CD14-positive monocyte (primary cell): ENCODE data around the gene PSAPL1. TPM values are rescaled to one million over a fixed set of nuclear protein-coding genes. Genes with fewer than 3 reads are reported as not detected.

Source experiments
- DNase-seq, 3 donors: peaks; one replicate each; pipeline ENCODE4 v3.0.0-alpha.2; 2011 to 2022
- H2AFZ ChIP-seq: 2 replicates; pipeline ENCODE4 v1.6.0; 2012; ENCODE audit warnings: mild to moderate bottlenecking, low read depth, low read length, inconsistent platforms; ENCODE audit not compliant: insufficient read depth, poor library complexity, severe bottlenecking
- H3K27ac ChIP-seq, 2 donors: 1 replicate in 1 of 2; 2 replicates in 1 of 2; pipeline ENCODE4 v1.5.1; 2012 to 2013; ENCODE audit warnings: low read length in 2 of 2, control low read depth in 1 of 2, inconsistent platforms in 1 of 2, low read depth in 1 of 2, mild to moderate bottlenecking in 1 of 2
- H3K27me3 ChIP-seq, 2 donors: one replicate each; pipeline versions ENCODE4 v1.6.0 to v1.6.1; 2011 to 2013; ENCODE audit warnings: low read length in 2 of 2; ENCODE audit not compliant: control insufficient read depth in 2 of 2, insufficient read depth in 2 of 2
- H3K36me3 ChIP-seq, 2 donors: replicated peaks in 1 of 2; 1 replicate in 1 of 2; 2 replicates in 1 of 2; pipeline versions ENCODE4 v1.5.1 to v1.6.1; 2012 to 2013; ENCODE audit warnings: low read length in 2 of 2, control low read depth in 1 of 2, inconsistent platforms in 1 of 2, mild to moderate bottlenecking in 1 of 2; ENCODE audit not compliant: insufficient read depth in 2 of 2, control insufficient read depth in 1 of 2
- H3K4me1 ChIP-seq, 2 donors: 1 replicate in 1 of 2; 2 replicates in 1 of 2; pipeline versions ENCODE4 v1.5.1 to v1.6.1; 2012 to 2013; ENCODE audit warnings: low read length in 2 of 2, control low read depth in 1 of 2, inconsistent platforms in 1 of 2, mild to moderate bottlenecking in 1 of 2, moderate library complexity in 1 of 2; ENCODE audit not compliant: insufficient read depth in 2 of 2, control insufficient read depth in 1 of 2
- H3K4me2 ChIP-seq: replicated peaks from 2 replicates; pipeline ENCODE3; 2012; ENCODE audit warnings: low read length, moderate library complexity, mild to moderate bottlenecking; ENCODE audit not compliant: poor library complexity, severe bottlenecking; ENCODE audit errors: extremely low read depth
- H3K4me3 ChIP-seq, 3 experiments: fragments of 200-600 bp in 1 of 3; sonication (generic) in 1 of 3; replicated peaks in 1 of 3; 1 replicate in 2 of 3; 2 replicates in 1 of 3; pipeline ENCODE4 v1.5.1; 2011 to 2013; ENCODE audit warnings: low read length in 3 of 3, mild to moderate bottlenecking in 3 of 3, control low read depth in 2 of 3, low read depth in 2 of 3, inconsistent platforms in 1 of 3, moderate library complexity in 1 of 3
- H3K79me2 ChIP-seq: 2 replicates; pipeline ENCODE4 v1.6.0; 2012; ENCODE audit warnings: mild to moderate bottlenecking, control low read depth, inconsistent platforms, low read length, moderate library complexity; ENCODE audit not compliant: insufficient read depth
- H3K9ac ChIP-seq: 2 replicates; pipeline ENCODE4 v1.6.0; 2017; ENCODE audit warnings: low read length, mild to moderate bottlenecking; ENCODE audit not compliant: insufficient read depth, poor library complexity, severe bottlenecking
- H3K9me3 ChIP-seq, 2 donors: replicated peaks in 1 of 2; 1 replicate in 1 of 2; 2 replicates in 1 of 2; pipeline versions ENCODE4 v1.5.1 to v1.6.1; 2012 to 2013; ENCODE audit warnings: low read length in 2 of 2, control low read depth in 1 of 2; ENCODE audit not compliant: control insufficient read depth in 1 of 2, insufficient read depth in 1 of 2
- H4K20me1 ChIP-seq: 2 replicates; pipeline ENCODE4 v1.6.0; 2012; ENCODE audit warnings: mild to moderate bottlenecking, low read length, control low read depth, moderate library complexity; ENCODE audit not compliant: insufficient read depth
- H3K27ac Mint-ChIP-seq, 7 donors: one replicate each; pipeline ENCODE4 v1.8.0; 2020; ENCODE audit warnings: mild to moderate bottlenecking in 7 of 7, mixed read lengths in 7 of 7, moderate library complexity in 6 of 7, inconsistent platforms in 2 of 7
- H3K27me3 Mint-ChIP-seq, 3 donors: one replicate each; pipeline ENCODE4 v1.8.0; 2021 to 2022; ENCODE audit warnings: low read depth in 3 of 3, mild to moderate bottlenecking in 3 of 3, mixed read lengths in 3 of 3, moderate library complexity in 3 of 3, inconsistent platforms in 1 of 3
- H3K36me3 Mint-ChIP-seq, 2 donors: one replicate each; pipeline ENCODE4 v1.8.0; 2020; ENCODE audit warnings: mixed read lengths in 2 of 2, inconsistent platforms in 1 of 2, mild to moderate bottlenecking in 1 of 2
- H3K4me1 Mint-ChIP-seq: one replicate; pipeline ENCODE4 v1.8.0; 2020; ENCODE audit warnings: mild to moderate bottlenecking, mixed read lengths
- H3K4me3 Mint-ChIP-seq, 2 donors: one replicate each; pipeline ENCODE4 v1.8.0; 2020; ENCODE audit warnings: mild to moderate bottlenecking in 2 of 2, mixed read lengths in 2 of 2, moderate library complexity in 1 of 2
- H3K9me3 Mint-ChIP-seq, 7 donors: one replicate each; pipeline ENCODE4 v1.8.0; 2020 to 2022; ENCODE audit warnings: mixed read lengths in 7 of 7, mild to moderate bottlenecking in 6 of 7, moderate library complexity in 6 of 7, inconsistent platforms in 2 of 7
- WGBS: methylation state at CpG from one replicate; pipeline ENCODE4 v1.1.5; 2013; ENCODE audit warnings: missing lambda C conversion rate; ENCODE audit not compliant: insufficient coverage; 5-methylcytosine and 5-hydroxymethylcytosine counted together
- intact Hi-C, 2 donors: fragments of 100-400 bp; cut with micrococcal nuclease; formaldehyde crosslinking; loops; one replicate each; pipeline versions ENCODE4 v1.15.0 to v1.15.1; 2023
- polyA plus RNA-seq, 3 donors: library from polyadenylated mRNA; depleted of rRNA in 1 of 3; unstranded in 2 of 3; stranded (reverse) in 1 of 3; fragments of 300-500 nt in 2 of 3; fragments of >200 nt in 1 of 3; fragmentation: Illumina TruSeq in 2 of 3; gene quantifications; 1 replicate in 2 of 3; 2 replicates in 1 of 3; pipeline ENCODE4 v1.2.3, GENCODE V29; 2012 to 2021
- TF ChIP-seq, protein P1 (sequence below): fragments of 200-600 bp; IDR thresholded peaks from one replicate; pipeline ENCODE4 v1.8.0; 2022; ENCODE audit warnings: antibody characterized with exemption, mild to moderate bottlenecking

The PSAPL1 gene
- polyA plus RNA-seq, 3 donors, result not detected

GRCh38 chr4:7389719-7390118 is 45.0 kb downstream of the PSAPL1 start:
- H2AFZ ChIP-seq, result no peak overlapping the region
- WGBS, result 55% methylated on average over 11 of the region's 12 CpGs
- intact Hi-C loops, result no loop called here

GRCh38 chr4:7389101-7389701 is 45.5 kb downstream of the PSAPL1 start:
- H3K27ac ChIP-seq, result no peak overlapping the region
- no peak overlapping the region for H3K9ac ChIP-seq
- H3K4me3 Mint-ChIP-seq, result no peak overlapping the region
- no peak overlapping the region for H3K27ac Mint-ChIP-seq
- peaks cover 5 to 7% of the 10 kb centered on the region in 2 donors for H3K9me3 ChIP-seq
- H3K36me3 Mint-ChIP-seq, result no peaks in the 10 kb centered on the region
- no peaks in the 10 kb centered on the region for H3K4me1 ChIP-seq
- no peak for DNase-seq
- no peak overlapping the region for H3K4me2 ChIP-seq
- peaks cover 2 to 19% (median 13%) of the 10 kb centered on the region in 3 donors for H3K27me3 Mint-ChIP-seq
- no peaks in the 10 kb centered on the region for H3K36me3 ChIP-seq
- no peak overlapping the region for H3K4me3 ChIP-seq
- H3K9me3 Mint-ChIP-seq, result peaks cover 0 to 9% (median 2%) of the 10 kb centered on the region in 7 donors
- H2AFZ ChIP-seq, result no peak overlapping the region
- no peaks in the 10 kb centered on the region for H3K79me2 ChIP-seq
- no peaks in the 10 kb centered on the region for H3K4me1 Mint-ChIP-seq
- 87% methylated on average over 15 of the region's 15 CpGs for WGBS
- no peaks in the 10 kb centered on the region for H3K27me3 ChIP-seq
- intact Hi-C loops, result no loop called here
- no peaks in the 10 kb centered on the region for H4K20me1 ChIP-seq
- TF ChIP-seq, protein P1, sequence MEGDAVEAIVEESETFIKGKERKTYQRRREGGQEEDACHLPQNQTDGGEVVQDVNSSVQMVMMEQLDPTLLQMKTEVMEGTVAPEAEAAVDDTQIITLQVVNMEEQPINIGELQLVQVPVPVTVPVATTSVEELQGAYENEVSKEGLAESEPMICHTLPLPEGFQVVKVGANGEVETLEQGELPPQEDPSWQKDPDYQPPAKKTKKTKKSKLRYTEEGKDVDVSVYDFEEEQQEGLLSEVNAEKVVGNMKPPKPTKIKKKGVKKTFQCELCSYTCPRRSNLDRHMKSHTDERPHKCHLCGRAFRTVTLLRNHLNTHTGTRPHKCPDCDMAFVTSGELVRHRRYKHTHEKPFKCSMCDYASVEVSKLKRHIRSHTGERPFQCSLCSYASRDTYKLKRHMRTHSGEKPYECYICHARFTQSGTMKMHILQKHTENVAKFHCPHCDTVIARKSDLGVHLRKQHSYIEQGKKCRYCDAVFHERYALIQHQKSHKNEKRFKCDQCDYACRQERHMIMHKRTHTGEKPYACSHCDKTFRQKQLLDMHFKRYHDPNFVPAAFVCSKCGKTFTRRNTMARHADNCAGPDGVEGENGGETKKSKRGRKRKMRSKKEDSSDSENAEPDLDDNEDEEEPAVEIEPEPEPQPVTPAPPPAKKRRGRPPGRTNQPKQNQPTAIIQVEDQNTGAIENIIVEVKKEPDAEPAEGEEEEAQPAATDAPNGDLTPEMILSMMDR, result no peak

More at GRCh38 chr4:7389719-7390118, 45.0 kb downstream of the PSAPL1 start:
- H3K79me2 ChIP-seq, result no peaks in the 10 kb centered on the region
- Mint-ChIP-seq H3K27me3 (peaks cover 2 to 19% (median 13%) of the 10 kb centered on the region in 3 donors), H3K4me3 (no peak overlapping the region), H3K4me1 (no peaks in the 10 kb centered on the region), H3K36me3 (no peaks in the 10 kb centered on the region), H3K27ac (no peak overlapping the region), H3K9me3 (peaks cover 0 to 9% (median under 1%) of the 10 kb centered on the region in 7 donors)
- H3K36me3 ChIP-seq, result no peaks in the 10 kb centered on the region
- H3K27ac ChIP-seq, result no peak overlapping the region
- H3K9me3 ChIP-seq, result peaks cover 5 to 7% of the 10 kb centered on the region in 2 donors
- DNase-seq, result no peak
- H3K4me2 ChIP-seq, result no peak overlapping the region
- no peak overlapping the region for H3K4me3 ChIP-seq
- TF ChIP-seq, protein P1, result no peak
- H3K9ac ChIP-seq, result no peak overlapping the region
- H4K20me1 ChIP-seq, result no peaks in the 10 kb centered on the region
- no peaks in the 10 kb centered on the region for H3K27me3 ChIP-seq
- no peaks in the 10 kb centered on the region for H3K4me1 ChIP-seq
